ENCODE measurements around the gene ITGB8.

ITGB8 gene

GRCh38 chr7:20348125-20348807 is 17.6 kb downstream of the ITGB8 start:
- no peak overlapping the region for H3K4me3 ChIP-seq (replicated peaks; ENCODE audit: insufficient read depth, low read length)
- no peak overlapping the region for H3K27ac ChIP-seq (replicated peaks)
- peaks cover 2% of the 10 kb centered on the region for H3K27me3 ChIP-seq (ENCODE audit: insufficient read depth, poor library complexity, severe bottlenecking)
- no peak for DNase-seq (ENCODE audit: low read depth in 1 of 2, low spot score in 1 of 2)
- TF ChIP-seq REST (IDR thresholded peaks at IDR 0.05; ENCODE audit: insufficient replicate concordance, low read depth) (peak; percentile 81), GABPA (IDR thresholded peaks at IDR 0.05; ENCODE audit: low read depth) (no peak)

- Histone ChIP-seq H3K27me3 (ENCODE audit: insufficient read depth, poor library complexity, severe bottlenecking) (no peaks in the 10 kb centered on the region), H3K27ac (replicated peaks) (no peak overlapping the region), H3K4me3 (replicated peaks; ENCODE audit: insufficient read depth, low read length) (no peak overlapping the region)
- no peak for TF ChIP-seq REST (IDR thresholded peaks at IDR 0.05; ENCODE audit: insufficient replicate concordance, low read depth)
- TF ChIP-seq POLR2AphosphoS5 (IDR thresholded peaks at IDR 0.05; ENCODE audit: low read depth), result no peak
- no peak for TF ChIP-seq CTCF (IDR thresholded peaks at IDR 0.05; ENCODE audit: insufficient read depth, low read length)
- TF ChIP-seq GABPA (IDR thresholded peaks at IDR 0.05; ENCODE audit: low read depth), result no peak
- TF ChIP-seq SPI1 (IDR thresholded peaks at IDR 0.05; ENCODE audit: borderline replicate concordance, low read depth), result no peak
- DNase-seq (ENCODE audit: low read depth in 1 of 2, low spot score in 1 of 2), result no peak
Observed at GRCh38 chr7:20350518-20350951, 19.8 kb downstream of the ITGB8 start.

- Histone ChIP-seq H3K27me3 (ENCODE audit: insufficient read depth, poor library complexity, severe bottlenecking) (no peaks in the 10 kb centered on the region), H3K27ac (replicated peaks) (no peak overlapping the region), H3K4me3 (replicated peaks; ENCODE audit: insufficient read depth, low read length) (no peak overlapping the region)
- DNase-seq (ENCODE audit: low read depth in 1 of 2, low spot score in 1 of 2), result no peak
- no peak for TF ChIP-seq CTCF (IDR thresholded peaks at IDR 0.05; ENCODE audit: insufficient read depth, low read length)
- TF ChIP-seq REST (IDR thresholded peaks at IDR 0.05; ENCODE audit: insufficient replicate concordance, low read depth), result no peak
- no peak for TF ChIP-seq SPI1 (IDR thresholded peaks at IDR 0.05; ENCODE audit: borderline replicate concordance, low read depth)
- TF ChIP-seq POLR2AphosphoS5 (IDR thresholded peaks at IDR 0.05; ENCODE audit: low read depth), result no peak
- no peak for TF ChIP-seq GABPA (IDR thresholded peaks at IDR 0.05; ENCODE audit: low read depth)
Observed at GRCh38 chr7:20350996-20351692, 20.4 kb downstream of the ITGB8 start.
